NCI-H2196 (cell line): Measurements from ENCODE around the gene GATAD2A.
"Not testable (repeated sequence)": the region's sequence is repeated elsewhere in the genome, so short reads cannot be mapped to it uniquely, and the experiment has no call there.

Experiments
- DNase-seq: peaks from one replicate; lab custom pipeline; 2025; ENCODE audit not compliant: unreplicated experiment; lab: John Stamatoyannopoulos, UW

Gene GATAD2A

GRCh38 chr19:19387108-19387507 lies 18.4 kb upstream of the GATAD2A start:
- DNase-seq, result no peak

- DNase-seq, result no peak
These were observed 16.6 kb upstream of the GATAD2A start for GRCh38 chr19:19388568-19389555.

GRCh38 chr19:19389683-19390082 lies 15.8 kb upstream of the GATAD2A start:
- not testable (repeated sequence) for DNase-seq

GRCh38 chr19:19394333-19394732 lies 11.1 kb upstream of the GATAD2A start:
- not testable (repeated sequence) for DNase-seq

GRCh38 chr19:19399733-19400433 lies 5.6 kb upstream of the GATAD2A start:
- DNase-seq, result no peak

- DNase-seq, result no peak
These were observed 2.7 kb upstream of the GATAD2A start for GRCh38 chr19:19402656-19403372.

GRCh38 chr19:19403373-19403901 lies 2.0 kb upstream of the GATAD2A start:
- DNase-seq, result peak; percentile 26

GRCh38 chr19:19405971-19406877 lies 749 bp downstream of the GATAD2A start:
- peak; percentile 37 for DNase-seq

- no peak for DNase-seq
These were observed 1.6 kb downstream of the GATAD2A start for GRCh38 chr19:19406878-19407632.

- no peak for DNase-seq
These were observed 2.1 kb downstream of the GATAD2A start for GRCh38 chr19:19407633-19407930.

GRCh38 chr19:19409205-19409604 lies 3.7 kb downstream of the GATAD2A start:
- no peak for DNase-seq

GRCh38 chr19:19409631-19410030 lies 4.2 kb downstream of the GATAD2A start:
- DNase-seq, result no peak

GRCh38 chr19:19410553-19411550 lies 5.4 kb downstream of the GATAD2A start:
- DNase-seq, result no peak

- DNase-seq, result no peak
These were observed 10.8 kb downstream of the GATAD2A start for GRCh38 chr19:19416280-19416679.

- no peak for DNase-seq
These were observed 11.6 kb downstream of the GATAD2A start for GRCh38 chr19:19417046-19417445.

- no peak for DNase-seq
These were observed 12.3 kb downstream of the GATAD2A start for GRCh38 chr19:19417628-19418245.

GRCh38 chr19:19418555-19419260 lies 13.2 kb downstream of the GATAD2A start:
- DNase-seq, result no peak
